Stimulated activated CD8-positive, alpha-beta memory T cell treated with anti-CD3 and anti-CD28 coated beads, Interleukin-2, amount 100 ng/mL, for 1 hour (primary cell): ENCODE measurements around the gene LIN54.
"Not testable (repeated sequence)": the region's sequence is repeated elsewhere in the genome, so short reads cannot be mapped to it uniquely, and the experiment has no call there.

Experiments used
- DNase-seq, 2 donors: peaks; one replicate each; pipeline ENCODE4 v3.0.0-alpha.2; 2020; ENCODE audit warnings: low read depth in 2 of 2

The LIN54 gene

DNA sequence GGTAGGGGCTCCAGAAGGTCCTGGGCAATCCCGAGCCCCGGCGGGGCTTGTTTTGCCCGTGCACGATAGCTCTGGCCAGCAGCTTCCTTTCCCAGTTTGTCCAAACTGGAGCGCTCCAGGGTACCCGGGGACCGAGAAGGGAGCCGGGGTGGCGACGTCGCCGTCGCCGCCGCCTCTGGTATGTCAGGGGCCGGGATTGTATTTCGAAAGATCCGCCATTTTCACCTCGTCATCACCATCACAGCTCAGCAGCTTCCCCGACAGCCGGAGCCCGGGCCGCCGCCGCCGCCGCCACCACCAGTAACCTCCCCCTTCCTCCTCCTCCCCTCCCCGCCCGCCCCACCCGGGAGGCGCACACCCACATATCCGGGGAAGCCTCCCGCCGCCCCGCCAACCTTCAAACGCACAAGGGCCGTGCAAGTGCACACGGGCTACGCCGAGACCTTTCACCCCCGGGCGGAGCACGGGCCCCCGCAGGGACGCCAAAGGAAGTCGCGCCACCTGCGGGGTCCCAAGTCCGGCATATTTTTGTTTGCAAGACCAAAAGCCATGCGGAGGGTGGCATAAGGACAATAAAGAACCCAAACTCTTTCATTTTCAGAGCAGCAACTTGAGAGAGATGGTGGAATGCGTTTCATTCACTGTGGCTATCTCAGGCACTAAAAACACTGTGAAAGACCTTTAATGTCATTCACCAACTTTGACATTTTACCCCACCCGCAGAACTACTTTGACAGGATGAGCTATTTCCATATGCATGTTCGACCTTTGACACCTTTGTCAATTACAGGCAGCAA, at the start of gene LIN54:
Gene LIN54, minus strand, starts transcription at position 302 of the 797 bp plus-strand sequence. CDS start 25,979 bp downstream, outside the sequence.
- DNase-seq: peak; percentile 67 to 75

DNA sequence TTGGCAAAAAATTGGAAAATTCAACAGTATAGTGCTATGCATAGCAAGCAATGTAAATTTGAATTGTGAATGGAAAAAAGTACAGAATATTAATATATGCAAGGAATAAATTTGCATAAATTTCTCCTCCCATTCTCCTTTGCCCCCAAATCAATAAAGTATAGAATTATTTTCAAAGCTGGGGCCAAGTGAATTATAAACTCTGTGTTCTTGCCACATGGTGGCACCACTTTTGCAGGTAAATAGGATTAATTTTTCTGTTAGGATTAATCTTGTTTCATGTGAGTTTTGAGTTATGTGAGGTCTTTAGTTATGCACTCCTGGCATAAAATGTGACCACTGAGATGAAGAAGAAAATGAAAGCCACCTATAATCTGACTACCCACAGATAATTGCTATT, 44.3 kb upstream of the LIN54 start:
- no peak for DNase-seq

DNA sequence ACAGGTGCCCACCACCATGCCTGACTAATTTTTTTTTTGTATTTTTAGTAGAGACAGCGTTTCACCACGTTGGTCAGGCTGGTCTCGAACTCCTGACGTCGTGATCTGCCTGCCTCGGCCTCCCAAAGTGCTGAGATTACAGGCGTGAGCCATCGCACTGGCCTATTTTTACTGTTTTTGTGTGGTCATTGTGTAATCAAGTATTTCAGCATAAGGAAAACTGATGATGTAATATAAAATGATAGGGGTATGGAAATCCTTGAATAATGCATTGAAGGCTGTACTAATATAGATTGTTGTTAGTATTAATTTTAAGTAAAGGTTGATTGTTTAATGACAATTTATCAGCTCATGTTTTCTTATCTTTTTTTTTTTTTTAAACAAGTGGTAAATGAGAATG, 38.2 kb upstream of the LIN54 start:
- DNase-seq: not testable (repeated sequence)

DNA sequence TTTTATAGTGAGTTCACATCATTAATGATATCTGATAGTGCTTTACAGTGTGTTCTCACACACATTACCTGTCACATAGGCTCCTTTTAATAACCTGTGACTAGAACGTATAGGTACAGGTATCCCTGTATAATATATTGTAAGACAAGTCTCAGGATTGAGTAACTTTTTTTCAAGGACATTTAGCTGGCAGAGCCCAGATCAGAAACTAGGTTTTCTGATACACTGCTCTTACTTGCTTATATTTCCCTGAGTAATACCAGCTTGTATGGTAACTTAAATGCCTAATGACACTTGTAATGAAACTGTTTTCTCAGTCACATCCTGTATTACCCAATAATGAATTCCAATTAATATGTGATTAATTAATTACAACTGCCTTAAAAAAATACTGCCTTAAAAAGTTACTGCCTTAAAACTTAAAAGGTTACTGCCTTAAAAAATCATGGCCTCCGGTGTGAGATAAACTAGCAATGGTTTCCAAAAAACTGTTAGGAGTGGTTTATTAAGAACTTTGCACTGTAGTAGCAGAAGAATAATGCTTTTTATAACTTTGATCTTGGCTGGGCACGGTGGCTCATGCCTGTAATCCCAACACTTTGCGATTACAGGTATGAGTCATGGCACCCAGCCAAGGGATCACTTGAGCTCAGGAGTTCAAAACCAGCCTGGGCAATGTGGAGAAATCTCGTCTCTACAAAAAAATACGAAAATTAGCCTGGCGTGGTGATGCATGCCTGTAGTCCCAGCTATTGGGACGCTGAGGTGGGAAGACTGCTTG, 36.3 kb upstream of the LIN54 start:
- no peak for DNase-seq

DNA sequence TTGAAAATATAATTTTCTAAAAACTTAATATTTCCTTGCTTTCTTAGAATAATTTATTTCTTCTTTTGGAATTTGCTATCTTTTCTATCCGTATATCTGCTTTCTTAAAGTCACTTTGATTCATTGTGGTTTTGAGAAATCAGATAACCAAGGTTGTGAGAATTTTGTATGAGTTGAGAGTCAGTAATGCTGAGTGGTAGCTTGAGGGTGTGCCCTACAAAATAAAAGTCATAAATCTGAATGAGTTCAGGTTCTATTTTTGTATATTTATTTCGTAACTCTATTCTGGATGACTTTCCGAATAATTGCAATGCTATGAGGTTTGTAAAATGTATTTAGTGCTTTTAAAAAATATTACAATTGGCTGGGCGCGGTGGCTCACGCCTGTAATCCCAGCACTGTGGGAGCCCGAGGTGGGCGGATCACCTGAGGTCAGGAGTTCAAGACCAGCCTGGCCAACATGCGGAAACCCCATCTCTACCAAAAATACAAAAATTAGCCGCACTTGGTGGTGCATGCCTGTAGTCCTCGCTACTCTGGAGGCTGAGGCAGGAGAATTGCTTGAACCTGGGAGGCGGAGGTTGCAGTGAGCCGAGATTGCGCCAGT, 33.3 kb upstream of the LIN54 start:
- no peak for DNase-seq

DNA sequence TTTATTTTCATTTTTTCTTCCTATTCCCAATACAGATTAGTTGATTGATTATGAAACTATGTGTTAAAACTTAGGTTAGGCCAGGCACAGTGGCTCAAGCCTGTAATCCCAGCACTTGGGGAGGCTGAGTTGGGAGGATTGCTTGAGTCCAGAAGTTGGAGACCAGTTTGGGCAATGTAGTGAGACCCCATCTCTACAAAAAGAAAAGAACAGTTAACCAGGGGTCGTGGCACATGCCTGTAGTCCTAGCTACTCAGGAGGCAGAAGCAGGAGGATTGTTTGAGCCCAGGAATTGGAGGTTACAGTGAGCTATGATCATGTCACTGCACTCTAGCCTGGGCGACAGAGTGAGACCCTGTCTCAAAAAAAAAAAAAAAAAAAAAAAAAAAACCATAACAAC, 32.5 kb upstream of the LIN54 start:
- DNase-seq: not testable (repeated sequence)

DNA sequence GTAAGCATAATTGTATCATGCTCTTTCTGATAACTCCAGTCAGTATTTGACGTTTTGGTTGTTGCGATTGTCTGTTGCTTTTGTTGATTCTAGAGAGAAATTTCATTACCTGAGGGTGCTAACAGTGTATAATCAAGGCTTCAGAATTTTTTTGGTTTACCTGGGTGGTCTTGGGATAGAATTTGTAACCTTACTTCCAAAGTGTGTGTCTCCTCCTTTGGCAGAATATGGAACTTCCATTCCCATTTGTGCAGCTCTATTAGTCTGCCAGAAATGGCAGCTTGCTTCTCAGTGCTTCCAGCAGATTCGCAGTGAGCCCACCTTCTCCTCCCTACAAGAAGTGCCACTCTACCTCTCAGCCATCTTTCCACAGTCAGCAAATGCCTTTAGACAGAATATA, 29.6 kb upstream of the LIN54 start:
- no peak for DNase-seq

DNA sequence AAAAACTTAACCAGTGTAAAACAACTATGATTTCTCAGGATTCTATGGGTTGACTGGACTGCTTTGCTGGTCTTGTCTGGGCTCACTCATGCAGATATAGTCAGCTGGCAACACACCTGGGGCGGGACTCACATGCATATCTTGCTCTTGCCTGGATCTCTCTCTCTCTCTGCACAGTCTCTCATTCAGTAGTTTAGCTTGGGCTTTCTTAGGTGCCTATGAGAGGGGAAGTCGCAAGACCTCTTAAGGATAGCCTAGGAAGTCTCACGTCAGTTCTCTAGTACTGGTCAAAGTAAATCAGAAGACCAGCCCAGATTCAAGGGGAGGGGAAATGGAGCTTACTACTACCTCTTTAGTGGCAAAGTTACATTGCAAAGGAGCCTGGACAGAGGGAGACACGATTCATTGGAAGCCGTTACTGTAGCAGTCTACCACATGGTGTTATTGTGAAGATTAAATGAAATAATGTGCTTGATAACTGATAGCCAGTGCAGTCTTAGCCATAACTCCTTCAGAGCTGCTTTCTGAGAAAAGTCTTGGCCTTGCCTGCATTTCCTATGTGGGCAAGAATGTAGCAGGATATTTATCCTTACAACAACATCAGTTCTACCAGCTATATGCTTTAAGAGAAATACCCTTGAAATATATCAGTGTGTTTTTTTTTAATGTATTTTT, 26.5 kb upstream of the LIN54 start:
- DNase-seq: no peak

DNA sequence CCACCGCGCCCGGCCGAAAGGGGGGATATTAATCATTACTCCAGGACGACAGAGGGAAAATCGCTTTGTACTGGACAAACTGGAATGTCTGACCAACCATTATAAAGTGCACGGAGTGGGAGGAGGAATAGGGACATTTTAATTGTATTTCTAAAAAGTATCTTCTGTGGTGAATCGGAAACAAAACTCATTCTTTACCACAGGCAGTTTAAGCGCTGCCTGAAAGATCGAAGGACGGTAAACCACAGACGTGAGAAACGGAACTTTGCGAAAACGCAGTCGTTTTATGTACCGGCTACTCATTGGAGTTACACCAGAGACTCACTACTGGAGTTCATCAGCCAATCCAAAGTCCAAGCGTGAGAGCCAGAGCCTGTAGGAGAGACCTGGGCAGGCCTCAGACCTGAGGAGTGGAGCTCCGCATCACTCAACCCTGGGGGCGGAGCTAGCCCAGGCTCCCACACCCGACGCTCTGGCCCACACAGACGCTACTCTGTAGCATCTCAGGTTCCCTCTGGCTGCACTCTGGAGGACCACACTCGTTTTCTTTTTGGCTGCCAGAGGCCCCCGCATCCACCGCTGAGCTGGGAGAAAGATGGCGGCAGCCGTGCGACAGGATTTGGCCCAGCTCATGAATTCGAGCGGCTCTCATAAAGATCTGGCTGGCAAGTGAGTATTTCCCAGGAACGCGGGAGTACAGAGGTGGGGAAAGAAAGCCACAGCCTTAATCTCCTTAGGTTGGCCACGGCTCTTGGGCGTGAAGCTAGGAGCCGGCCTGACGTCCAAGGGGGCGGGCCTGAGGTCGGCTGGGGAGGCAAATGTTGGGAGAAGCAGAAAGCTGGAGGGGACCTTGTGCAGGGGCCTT, 24.2 kb upstream of the LIN54 start, which contains the start of gene COPS4:
Gene COPS4, plus strand, starts transcription at position 554 of the 865 bp plus-strand sequence. Its CDS starts 42 bp downstream, at position 596.
- DNase-seq: peak; percentile 82 to 92

DNA sequence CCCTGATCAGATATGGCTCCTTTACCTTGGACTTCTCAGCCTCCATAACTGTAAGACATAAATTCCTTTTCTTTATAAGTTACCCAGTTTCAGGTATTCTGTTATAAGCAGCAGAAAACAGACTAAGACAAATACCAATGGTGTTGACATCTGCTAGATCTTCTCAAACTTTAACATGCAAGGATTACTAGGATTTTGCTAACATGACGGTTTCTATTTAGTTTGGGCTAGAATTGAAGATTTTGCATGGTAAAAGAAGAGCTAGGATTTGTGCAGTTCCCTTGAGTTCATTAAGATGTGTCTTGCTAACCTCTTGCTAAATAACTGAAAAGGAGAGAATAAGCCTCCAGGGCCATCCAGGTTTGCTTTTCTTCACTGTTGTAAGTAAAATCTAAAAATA, 19.1 kb upstream of the LIN54 start:
- no peak for DNase-seq

DNA sequence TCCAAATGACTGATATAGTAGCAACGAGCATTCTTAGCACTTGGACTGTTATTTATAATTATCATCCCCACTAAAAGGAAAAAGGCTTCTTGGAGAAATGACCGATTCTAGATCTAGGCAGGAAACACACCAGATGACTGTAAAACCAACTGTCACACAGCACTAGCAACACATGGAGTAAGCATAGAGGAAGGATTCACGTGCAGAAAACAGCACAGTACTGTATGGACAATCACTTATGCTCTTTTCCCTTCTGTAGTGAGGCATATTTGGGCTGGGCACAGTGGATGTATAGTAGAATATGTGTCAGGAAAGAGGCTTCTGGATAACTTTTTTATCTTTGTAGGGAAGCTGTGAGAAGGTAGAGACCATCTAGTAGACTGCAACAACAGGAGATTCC, 18.4 kb upstream of the LIN54 start:
- no peak for DNase-seq

DNA sequence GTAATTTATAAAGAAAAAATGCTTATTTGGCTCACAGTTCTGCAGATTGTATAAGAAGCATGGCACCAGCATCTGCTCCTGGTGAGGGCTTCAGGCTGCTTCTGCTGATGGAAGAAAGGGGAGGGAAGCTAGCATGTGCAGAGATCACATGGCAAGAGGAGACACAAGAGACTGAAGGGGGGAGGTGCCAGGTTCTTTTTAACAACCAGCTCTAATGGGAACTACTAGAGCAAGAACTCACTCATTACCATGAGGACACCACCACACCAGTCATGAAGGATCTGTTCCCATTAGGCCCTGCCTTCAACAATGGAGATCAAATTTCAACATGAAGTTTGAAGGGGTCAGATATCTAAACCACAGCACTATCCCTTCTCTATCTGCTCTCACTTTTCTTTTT, 14.9 kb upstream of the LIN54 start:
- no peak for DNase-seq

DNA sequence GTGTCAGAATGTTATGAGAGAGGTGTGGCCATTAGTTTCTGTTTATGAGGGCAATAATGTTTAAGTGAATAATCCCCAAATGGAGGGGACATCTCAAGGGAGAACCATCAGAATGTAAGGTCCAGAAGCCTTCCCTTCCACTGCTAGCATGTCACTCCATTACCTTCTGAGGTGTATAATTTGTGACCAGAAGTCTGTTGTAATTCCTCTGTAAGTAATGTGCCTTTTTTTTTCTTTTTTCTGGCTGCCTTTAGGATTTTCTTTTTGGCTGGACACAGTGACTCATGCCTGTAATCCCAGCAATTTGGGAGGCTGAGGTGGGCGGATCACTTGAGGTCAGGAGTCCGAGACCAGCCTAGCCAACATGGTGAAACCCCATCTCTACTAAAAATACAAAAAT, 13.6 kb upstream of the LIN54 start:
- no peak for DNase-seq

DNA sequence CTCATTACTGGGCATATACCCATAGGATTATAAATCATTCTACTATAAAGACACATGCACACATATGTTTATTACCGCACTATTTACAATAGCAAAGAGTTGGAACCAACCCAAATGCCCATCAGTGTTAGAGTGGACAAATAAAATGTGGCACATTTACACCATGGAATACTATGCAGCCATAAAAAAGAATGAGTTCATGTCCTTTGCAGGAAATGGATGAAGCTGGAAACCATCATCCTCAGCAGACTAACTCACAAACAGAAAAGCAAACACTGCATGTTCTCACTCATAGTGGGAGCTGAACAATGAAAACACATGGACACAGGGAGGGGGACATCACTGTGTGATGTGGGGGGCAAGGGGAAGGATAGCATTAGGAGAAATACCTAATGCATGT, 13.0 kb upstream of the LIN54 start:
- not testable (repeated sequence) for DNase-seq

DNA sequence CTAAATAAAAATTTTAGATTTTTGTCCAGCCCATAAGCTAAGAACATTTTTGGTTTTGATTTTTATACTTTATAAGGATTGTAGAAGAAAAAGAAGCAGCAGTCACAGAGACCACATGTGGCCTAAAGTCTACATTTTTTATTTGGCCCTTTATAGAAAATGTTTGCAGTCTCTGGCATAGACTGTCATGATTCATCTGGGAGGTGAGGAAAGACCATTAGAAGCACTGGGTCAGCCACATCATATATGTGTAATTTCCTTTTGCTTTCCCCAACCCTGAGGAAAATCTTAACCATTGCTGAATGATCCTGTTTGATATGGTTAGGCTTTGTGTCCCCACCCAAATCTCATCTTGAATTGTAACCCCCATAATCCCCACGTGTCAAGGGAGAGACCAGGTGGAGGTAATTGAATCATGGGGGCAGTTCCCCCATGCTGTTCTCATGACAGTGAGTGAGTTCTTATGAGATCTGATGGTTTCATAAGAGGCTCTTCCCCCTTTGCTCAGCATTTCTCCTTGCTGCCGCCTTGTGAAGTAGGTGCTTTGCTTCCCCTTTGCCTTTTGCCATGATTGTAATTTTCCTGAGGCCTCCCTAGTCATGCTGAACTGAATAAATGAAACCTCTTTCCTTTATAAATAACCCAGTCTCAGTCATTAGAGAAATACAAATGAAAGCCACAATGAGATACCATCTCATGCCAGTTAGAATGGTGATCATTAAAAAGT, 12.3 kb upstream of the LIN54 start:
- no peak for DNase-seq

DNA sequence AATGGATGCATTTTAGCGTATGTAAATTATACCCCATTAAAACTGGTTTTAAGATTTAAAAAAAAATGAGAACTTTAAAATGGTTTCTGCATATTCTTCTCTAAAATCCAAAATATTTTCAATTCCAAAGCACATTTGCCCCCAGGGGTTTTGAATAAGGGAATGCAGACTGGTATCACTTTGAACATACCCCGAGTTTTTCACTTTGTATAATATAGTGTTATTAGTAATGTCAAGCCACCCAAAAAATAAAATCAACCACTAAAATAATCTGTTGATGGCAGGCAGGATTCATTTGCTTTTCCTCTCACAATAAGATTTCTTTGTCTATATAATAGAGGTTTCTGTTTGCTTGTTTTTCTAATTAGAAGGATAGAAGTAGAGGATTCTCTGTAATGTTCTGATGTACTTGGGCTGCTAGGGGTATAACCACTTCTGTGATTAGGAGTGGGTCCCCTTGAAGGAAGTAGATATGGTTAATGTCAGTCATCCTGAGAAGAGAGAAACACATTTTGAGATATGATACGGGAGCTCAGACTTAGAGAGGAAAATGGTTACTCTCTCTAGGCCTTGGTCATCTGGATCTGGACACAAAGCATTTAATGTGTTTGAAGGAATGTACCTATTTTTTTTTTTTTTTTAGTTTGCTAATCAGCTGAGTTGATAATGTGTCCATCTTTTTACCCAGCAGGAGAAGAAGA, 9.3 kb upstream of the LIN54 start:
- DNase-seq: no peak

DNA sequence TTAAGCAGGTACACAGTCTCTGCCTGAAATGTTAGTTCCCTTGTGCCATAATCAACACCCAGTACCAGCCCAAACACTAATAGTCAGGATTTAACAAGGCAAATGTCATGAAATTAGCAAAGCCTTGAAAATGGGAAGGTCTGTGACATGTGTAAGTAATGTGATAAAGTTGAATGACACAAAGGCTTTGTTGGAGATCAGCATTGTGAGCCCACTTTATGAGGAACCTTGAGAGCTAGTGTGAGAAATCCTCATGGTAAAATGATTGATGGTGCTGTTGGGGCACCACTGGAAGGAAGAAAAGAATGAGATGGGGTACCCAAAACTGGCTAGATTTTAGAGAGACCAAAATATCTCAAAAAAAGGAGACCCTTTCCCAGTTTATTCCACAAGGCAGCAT, 3.3 kb upstream of the LIN54 start:
- DNase-seq: no peak

DNA sequence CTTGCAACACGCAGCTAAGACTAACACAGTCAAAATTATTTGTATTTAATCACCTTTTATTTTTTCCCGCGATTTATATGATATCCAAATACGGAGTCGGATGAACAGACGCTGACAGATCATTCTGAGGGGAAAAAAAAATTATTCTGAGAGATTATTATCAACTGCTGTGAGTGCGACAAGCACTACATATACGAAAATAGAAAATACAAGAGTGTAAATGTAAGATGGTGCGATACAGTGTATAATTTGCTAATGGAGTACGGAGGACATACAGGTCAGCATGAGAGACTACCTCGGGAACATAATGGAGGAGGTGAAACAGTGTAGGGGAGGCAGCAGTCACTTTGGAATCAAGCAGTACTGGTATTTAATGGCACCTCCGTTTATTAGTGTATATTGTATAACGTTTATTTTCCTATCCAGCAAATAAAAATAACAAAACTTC, 2.8 kb upstream of the LIN54 start:
- DNase-seq: no peak

DNA sequence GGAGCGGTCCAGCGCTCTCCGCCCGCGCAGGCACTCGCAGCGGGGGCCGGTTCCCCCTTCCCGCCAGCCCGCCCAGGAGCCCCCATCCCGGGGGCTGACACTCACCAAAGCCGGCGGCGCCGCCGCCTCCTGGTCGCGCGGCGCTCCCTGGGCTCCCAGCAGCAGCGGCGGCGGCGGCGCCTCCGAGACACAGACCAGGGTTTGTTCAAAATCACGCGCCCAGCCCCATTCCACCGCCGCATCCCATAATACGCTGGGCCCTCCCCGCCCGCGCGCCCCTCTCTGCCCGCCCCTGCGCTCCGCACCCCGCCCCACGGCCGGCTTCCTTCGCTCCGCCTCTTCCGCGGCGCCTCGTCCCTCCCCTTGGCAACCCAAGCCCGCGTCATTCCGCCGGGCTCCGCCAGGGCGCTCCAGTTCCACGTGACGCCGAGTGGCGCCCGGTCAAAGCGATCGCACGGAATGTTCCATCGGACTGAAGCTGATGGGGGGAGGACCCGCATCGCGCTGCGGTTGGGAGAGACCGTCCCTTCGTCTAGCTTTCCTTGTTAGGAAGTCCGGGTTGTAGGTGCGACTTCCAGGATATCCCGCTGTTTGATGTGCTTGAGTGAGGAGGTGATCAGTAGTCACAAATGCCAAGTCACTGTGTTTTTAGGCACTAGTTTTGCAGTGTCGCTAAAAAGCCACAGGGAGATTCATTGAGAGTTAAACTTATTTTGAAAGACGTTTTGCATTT, 2.2 kb upstream of the LIN54 start:
- peak; percentile 93 to 96 for DNase-seq
